ENCODE measurements around the gene CHN1. TPM values are rescaled to one million over a fixed set of nuclear protein-coding genes. Genes with fewer than 3 reads are reported as not detected.

Gene CHN1
- total and polyA plus RNA-seq, 2 of the 8 experiments (the other 6 are each of a cell fraction or from before 2014, with no cell fraction given), result 54.0 to 65.7 TPM

DNA sequence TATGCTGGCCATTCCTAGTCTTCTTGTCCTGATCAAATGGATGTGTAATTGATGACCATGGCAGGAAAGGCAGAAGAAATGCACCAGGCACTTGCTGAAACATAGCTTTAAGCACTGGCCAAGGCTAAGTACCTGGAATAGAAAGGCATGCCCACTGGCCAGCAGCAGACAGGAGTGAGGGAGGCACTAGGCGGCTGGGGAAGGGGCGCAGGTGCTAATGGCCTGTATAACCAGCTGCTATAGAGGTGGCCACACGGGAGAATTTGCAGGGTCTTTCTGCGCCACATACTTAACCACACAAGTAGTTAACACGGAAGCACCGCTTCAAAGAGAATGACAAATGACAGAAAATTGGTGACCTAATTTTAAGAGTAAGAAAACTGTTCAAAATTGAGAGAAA, 174.6 kb downstream of the CHN1 start:
- Histone ChIP-seq H2BK120ac (replicated peaks; ENCODE audit: low read depth, low read length) (no peak overlapping the region), H3K9ac (replicated peaks in 1 of 4; ENCODE audit: extremely low read depth in 1 of 4, low read depth in 3 of 4, low read length in 3 of 4) (no peak overlapping the region), H3K23ac (ENCODE audit: insufficient read length) (no peak overlapping the region), H3K79me2 (ENCODE audit: control insufficient read depth in 1 of 2, insufficient read depth in 2 of 2, low read length in 2 of 2) (peaks cover 0 to 31% of the 10 kb centered on the region in 2 experiments; a peak in 2 of 4 replicates), H2BK12ac (ENCODE audit: low read depth, low read length) (no peak overlapping the region), H4K20me1 (replicated peaks in 1 of 2; ENCODE audit: control insufficient read depth in 1 of 2, insufficient read depth in 2 of 2, low read length in 2 of 2) (no peaks in the 10 kb centered on the region), H3K18ac (ENCODE audit: extremely low read depth, low read length) (no peak overlapping the region), H2AFZ (ENCODE audit: low read length) (no peak overlapping the region), H2BK5ac (ENCODE audit: low read depth, low read length) (no peak overlapping the region), H4K8ac (ENCODE audit: extremely low read depth, insufficient read depth, low read length) (no peak overlapping the region), H2BK15ac (ENCODE audit: low read length) (no peak overlapping the region), H3K4me3 (ENCODE audit: extremely low read depth in 1 of 4, insufficient read depth in 2 of 4, low read depth in 3 of 4, low read length in 4 of 4) (no peak overlapping the region), H3K56ac (replicated peaks; ENCODE audit: insufficient read length, low read depth, low read length) (no peak overlapping the region), H4K5ac (ENCODE audit: insufficient read length, low read depth, low read length) (no peak overlapping the region), H3K79me1 (ENCODE audit: low read depth, low read length) (no peaks in the 10 kb centered on the region), H3K23me2 (ENCODE audit: low read depth, low read length) (no peaks in the 10 kb centered on the region), H2AK5ac (ENCODE audit: low read depth, low read length) (no peak overlapping the region), H3K14ac (ENCODE audit: insufficient read length) (no peak overlapping the region), H3K4ac (replicated peaks; ENCODE audit: insufficient read length, low read depth, low read length) (no peak overlapping the region), H4K91ac (replicated peaks; ENCODE audit: insufficient read length, low read length) (no peak overlapping the region), H3K4me1 (replicated peaks in 1 of 4; ENCODE audit: control insufficient read depth in 3 of 4, insufficient read depth in 4 of 4, low read length in 3 of 4) (peaks cover 3 to 19% (median 9%) of the 10 kb centered on the region in 4 experiments; a peak in 5 of 7 replicates), H3K4me2 (ENCODE audit: insufficient read depth in 1 of 2, low read depth in 2 of 2, low read length in 2 of 2) (no peak overlapping the region), H3K27ac (ENCODE audit: low read depth, low read length) (no peak overlapping the region), H3K9me3 (ENCODE audit: insufficient read depth in 2 of 2, low read depth in 1 of 2, low read length in 1 of 2) (no peaks in the 10 kb centered on the region), H3K36me3 (ENCODE audit: control insufficient read depth in 2 of 4, insufficient read depth in 4 of 4, low read length in 3 of 4) (no peaks in the 10 kb centered on the region), H2BK20ac (ENCODE audit: low read length) (no peak overlapping the region), H3K27me3 (replicated peaks in 1 of 4; ENCODE audit: control insufficient read depth in 3 of 4, extremely low read depth in 1 of 4, insufficient read depth in 3 of 4, low read length in 3 of 4) (no peaks in the 10 kb centered on the region)
- FAIRE-seq (peak; percentile 7), DNase-seq (ENCODE audit: low read depth in 1 of 2, low spot score in 2 of 2) (no peak)
- CTCF ChIA-PET (ENCODE audit: partially characterized antibody), result interaction anchor here (0.6 to 1.5 kb wide), 3 partner anchors 58 to 153 kb away, joined by 3 to 5 read pairs (median 4); no protein-coding TSS in a partner anchor
- POLR2A ChIA-PET (ENCODE audit: partially characterized antibody), result no interaction called here
- WGBS, 2 experiments (ENCODE audit: extremely low coverage in 1 of 2, insufficient coverage in 1 of 2, insufficient read length in 1 of 2, insufficient replicate concordance in 2 of 2, low coverage in 1 of 2, low lambda C conversion rate in 2 of 2, missing lambda C conversion rate in 1 of 2), result 95% methylated on average over 6 of the region's 6 CpGs; no CpG with 5 or more reads in 1 of the 2 experiments
- TF ChIP-seq SIN3A (conservative IDR thresholded peaks at IDR 0.05 in 1 of 2, IDR thresholded peaks at IDR 0.05 in 1 of 2; ENCODE audit: low read depth in 1 of 2, low read length in 2 of 2), result no peak
- no peak for TF ChIP-seq SP4 (IDR thresholded peaks at IDR 0.05; ENCODE audit: low read length)
- TF ChIP-seq CHD1 (IDR thresholded peaks at IDR 0.05; ENCODE audit: low read depth, low read length), result no peak

All from H1 (cell line).